ENCODE results near the gene ALDH3B1.

ALDH3B1 gene

DNA sequence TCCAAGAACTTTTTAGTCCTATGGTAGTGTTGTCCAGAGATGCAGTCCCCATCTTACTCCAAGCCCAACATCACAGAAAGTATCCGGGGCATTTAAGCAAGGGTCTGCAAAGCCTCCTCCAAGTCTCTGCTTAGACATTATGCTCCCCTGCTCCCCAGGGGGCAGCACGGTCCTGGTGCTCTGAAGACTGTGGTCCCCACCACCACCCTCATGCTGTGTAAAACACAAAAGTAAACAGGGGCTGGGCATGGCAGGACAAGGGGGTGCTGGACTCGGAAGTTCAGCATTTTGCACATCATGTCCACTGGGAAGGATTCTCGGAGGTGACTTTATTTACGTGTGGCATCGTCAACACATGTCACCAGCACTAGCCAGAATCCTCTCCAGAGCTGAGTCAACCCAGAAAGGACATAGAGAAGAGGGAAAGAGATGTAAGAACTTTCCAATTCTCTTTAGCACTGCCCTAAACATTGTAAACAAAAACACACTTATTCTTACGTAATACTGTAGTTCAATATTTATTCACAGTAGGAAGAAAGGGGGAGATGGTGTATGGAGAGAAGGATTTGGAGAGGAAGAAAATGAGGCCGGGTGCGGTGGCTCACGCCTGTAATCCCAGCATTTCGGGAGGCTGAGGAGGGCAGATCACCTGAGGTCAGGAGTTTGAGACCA lies 66.4 kb downstream of the ALDH3B1 start:
- DNase-seq: no peak

GRCh38 chr11:68077617-68078582 lies 67.8 kb downstream of the ALDH3B1 start:
- DNase-seq: no peak

Measured in HCEC 1CT (cell line).